CD8-positive, alpha-beta memory T cell (primary cell): ENCODE results near the gene TCL1A. TPM values are rescaled to one million over a fixed set of nuclear protein-coding genes. Genes with fewer than 3 reads are reported as not detected.

Experiments
- CTCF ChIA-PET: fragments of 350-600 bp; sonication (Branson Sonifier 250); formaldehyde crosslinking; loops from one replicate; lab custom pipeline; 2021; ENCODE audit warnings: antibody characterized with exemption; lab: Charles Lee
- POLR2A ChIA-PET: fragments of 350-600 bp; sonication (Branson Sonifier 250); formaldehyde crosslinking; loops from one replicate; lab custom pipeline; 2021; ENCODE audit warnings: antibody characterized with exemption; lab: Charles Lee
- DNase-seq, 5 donors: peaks; one replicate each; pipeline versions ENCODE4 v3.0.0 to v3.0.0-alpha.2; 2020 to 2022; ENCODE audit warnings: mixed read lengths in 1 of 5
- H3K27ac ChIP-seq: one replicate; pipeline ENCODE4 v1.7.0; 2013; ENCODE audit warnings: low read depth, mild to moderate bottlenecking, low read length, moderate library complexity
- H3K27me3 ChIP-seq: 2 replicates; pipeline ENCODE4 v1.7.0; 2013; ENCODE audit warnings: low read length, mild to moderate bottlenecking; ENCODE audit not compliant: insufficient read depth, poor library complexity, severe bottlenecking
- H3K36me3 ChIP-seq: 2 replicates; pipeline ENCODE4 v1.7.0; 2013; ENCODE audit warnings: mild to moderate bottlenecking, low read length, moderate library complexity; ENCODE audit not compliant: insufficient read depth
- H3K4me1 ChIP-seq: 2 replicates; pipeline ENCODE4 v1.7.0; 2013; ENCODE audit warnings: mild to moderate bottlenecking, low read length, moderate library complexity; ENCODE audit not compliant: insufficient read depth
- H3K4me3 ChIP-seq: 2 replicates; pipeline ENCODE4 v1.7.0; 2013; ENCODE audit warnings: mild to moderate bottlenecking, low read length
- H3K9me3 ChIP-seq: 2 replicates; pipeline ENCODE4 v1.7.0; 2013; ENCODE audit warnings: mild to moderate bottlenecking, low read length
- H3K27ac Mint-ChIP-seq, 8 donors: one replicate each; pipeline ENCODE4 v1.8.0; 2020 to 2021; ENCODE audit warnings: mixed read lengths in 8 of 8, mild to moderate bottlenecking in 6 of 8, inconsistent platforms in 3 of 8, moderate library complexity in 3 of 8
- H3K27me3 Mint-ChIP-seq, 2 donors: one replicate each; pipeline ENCODE4 v1.8.0; 2020 to 2021; ENCODE audit warnings: mixed read lengths in 2 of 2, mild to moderate bottlenecking in 1 of 2, moderate library complexity in 1 of 2
- H3K36me3 Mint-ChIP-seq, 3 donors: one replicate each; pipeline ENCODE4 v1.8.0; 2020 to 2021; ENCODE audit warnings: mixed read lengths in 3 of 3, inconsistent platforms in 1 of 3, mild to moderate bottlenecking in 1 of 3
- H3K4me1 Mint-ChIP-seq, 3 donors: one replicate each; pipeline ENCODE4 v1.8.0; 2020 to 2021; ENCODE audit warnings: mixed read lengths in 3 of 3, inconsistent platforms in 1 of 3, mild to moderate bottlenecking in 1 of 3
- H3K4me3 Mint-ChIP-seq, 7 donors: one replicate each; pipeline ENCODE4 v1.8.0; 2020 to 2021; ENCODE audit warnings: mixed read lengths in 7 of 7, mild to moderate bottlenecking in 6 of 7, moderate library complexity in 4 of 7, inconsistent platforms in 2 of 7
- H3K9me3 Mint-ChIP-seq, 5 donors: one replicate each; pipeline ENCODE4 v1.8.0; 2020 to 2022; ENCODE audit warnings: mixed read lengths in 5 of 5, mild to moderate bottlenecking in 3 of 5, moderate library complexity in 2 of 5, inconsistent platforms in 1 of 5
- polyA plus RNA-seq: library from polyadenylated mRNA; unstranded; fragments of 300-500 nt; fragmentation: Illumina TruSeq; gene quantifications from one replicate; pipeline ENCODE4 v1.2.3, GENCODE V29; 2021
- total RNA-seq, 2 experiments: library from RNA; stranded (reverse); gene quantifications; one replicate each; pipeline ENCODE4 v1.2.3, GENCODE V29; 2021

TCL1A gene
- total and polyA plus RNA-seq, 3 experiments from 2014 or later, result not detected

GRCh38 chr14:95692109-95692508 lies 21.8 kb downstream of the TCL1A start:
- H3K4me3 ChIP-seq, result no peak overlapping the region
- Mint-ChIP-seq H3K27ac (no peak overlapping the region), H3K36me3 (no peaks in the 10 kb centered on the region), H3K4me1 (no peaks in the 10 kb centered on the region), H3K4me3 (no peak overlapping the region), H3K27me3 (peaks cover 16 to 39% of the 10 kb centered on the region in 2 donors), H3K9me3 (no peaks in the 10 kb centered on the region)
- no peaks in the 10 kb centered on the region for H3K27me3 ChIP-seq
- H3K9me3 ChIP-seq, result no peaks in the 10 kb centered on the region
- DNase-seq, result no peak
- H3K36me3 ChIP-seq, result no peaks in the 10 kb centered on the region
- ChIA-PET CTCF (no interaction called here), POLR2A (no interaction called here)
- no peak overlapping the region for H3K27ac ChIP-seq
- H3K4me1 ChIP-seq, result no peaks in the 10 kb centered on the region

GRCh38 chr14:95691591-95691990 lies 22.3 kb downstream of the TCL1A start:
- DNase-seq, result no peak
- ChIA-PET POLR2A (no interaction called here), CTCF (no interaction called here)
- H3K9me3 Mint-ChIP-seq, result no peaks in the 10 kb centered on the region
- Histone ChIP-seq H3K36me3 (no peaks in the 10 kb centered on the region), H3K27me3 (no peaks in the 10 kb centered on the region), H3K27ac (no peak overlapping the region), H3K4me3 (no peak overlapping the region), H3K9me3 (no peaks in the 10 kb centered on the region), H3K4me1 (no peaks in the 10 kb centered on the region)
- H3K36me3 Mint-ChIP-seq, result no peaks in the 10 kb centered on the region
- H3K4me1 Mint-ChIP-seq, result no peaks in the 10 kb centered on the region
- no peak overlapping the region for H3K27ac Mint-ChIP-seq
- H3K4me3 Mint-ChIP-seq, result no peak overlapping the region
- H3K27me3 Mint-ChIP-seq, result peaks cover 16 to 42% of the 10 kb centered on the region in 2 donors

GRCh38 chr14:95690815-95691214 lies 23.1 kb downstream of the TCL1A start:
- H3K4me3 ChIP-seq, result no peak overlapping the region
- peaks cover 10 to 36% of the 10 kb centered on the region in 2 donors for H3K27me3 Mint-ChIP-seq
- H3K36me3 ChIP-seq, result no peaks in the 10 kb centered on the region
- H3K27ac ChIP-seq, result no peak overlapping the region
- ChIA-PET POLR2A (no interaction called here), CTCF (no interaction called here)
- H3K4me1 ChIP-seq, result no peaks in the 10 kb centered on the region
- no peak for DNase-seq
- H3K4me3 Mint-ChIP-seq, result no peak overlapping the region
- no peak overlapping the region for H3K27ac Mint-ChIP-seq
- H3K9me3 ChIP-seq, result no peaks in the 10 kb centered on the region
- H3K4me1 Mint-ChIP-seq, result no peaks in the 10 kb centered on the region
- H3K9me3 Mint-ChIP-seq, result no peaks in the 10 kb centered on the region
- H3K36me3 Mint-ChIP-seq, result no peaks in the 10 kb centered on the region
- H3K27me3 ChIP-seq, result no peaks in the 10 kb centered on the region

- H3K27me3 ChIP-seq, result no peaks in the 10 kb centered on the region
- no peaks in the 10 kb centered on the region for H3K36me3 ChIP-seq
- Mint-ChIP-seq H3K27ac (no peak overlapping the region), H3K36me3 (no peaks in the 10 kb centered on the region), H3K4me1 (no peaks in the 10 kb centered on the region), H3K27me3 (peaks cover 13 to 36% of the 10 kb centered on the region in 2 donors), H3K9me3 (no peaks in the 10 kb centered on the region), H3K4me3 (no peak overlapping the region)
- no peak overlapping the region for H3K27ac ChIP-seq
- H3K9me3 ChIP-seq, result no peaks in the 10 kb centered on the region
- CTCF ChIA-PET, result no interaction called here
- H3K4me1 ChIP-seq, result no peaks in the 10 kb centered on the region
- POLR2A ChIA-PET, result no interaction called here
- DNase-seq, result no peak
- H3K4me3 ChIP-seq, result no peak overlapping the region
Measured at GRCh38 chr14:95689441-95689840, 24.5 kb downstream of the TCL1A start.

- Mint-ChIP-seq H3K4me3 (no peak overlapping the region), H3K27me3 (peaks cover 7 to 30% of the 10 kb centered on the region in 2 donors), H3K9me3 (no peaks in the 10 kb centered on the region), H3K4me1 (no peaks in the 10 kb centered on the region), H3K36me3 (no peaks in the 10 kb centered on the region), H3K27ac (peak overlapping the region in 1 of 8 donors; percentile 25)
- no peaks in the 10 kb centered on the region for H3K36me3 ChIP-seq
- H3K4me3 ChIP-seq, result no peak overlapping the region
- ChIA-PET CTCF (no interaction called here), POLR2A (no interaction called here)
- DNase-seq, result no peak
- no peaks in the 10 kb centered on the region for H3K27me3 ChIP-seq
- no peaks in the 10 kb centered on the region for H3K9me3 ChIP-seq
- no peaks in the 10 kb centered on the region for H3K4me1 ChIP-seq
- no peak overlapping the region for H3K27ac ChIP-seq
Measured at GRCh38 chr14:95686935-95687334, 27.0 kb downstream of the TCL1A start.

- POLR2A ChIA-PET, result no interaction called here
- no peaks in the 10 kb centered on the region for H3K9me3 Mint-ChIP-seq
- CTCF ChIA-PET, result no interaction called here
Measured at GRCh38 chr14:95685978-95686922, 27.7 kb downstream of the TCL1A start, which contains the start of gene TCL1B. TCL1B (plus strand) TSS chr14:95686426; CDS start chr14:95686468, 42 bp downstream.

GRCh38 chr14:95683793-95684192 lies 30.1 kb downstream of the TCL1A start:
- no peaks in the 10 kb centered on the region for H3K4me1 Mint-ChIP-seq
- H3K36me3 Mint-ChIP-seq, result no peaks in the 10 kb centered on the region

More at GRCh38 chr14:95685978-95686922, 27.7 kb downstream of the TCL1A start, which contains the start of gene TCL1B:
- H3K27ac ChIP-seq, result no peak within 1 kb of the TSS
- H3K27me3 ChIP-seq, result no peaks in the 10 kb centered on the region
- H3K36me3 Mint-ChIP-seq, result no peaks in the 10 kb centered on the region
- no peaks in the 10 kb centered on the region for H3K4me1 Mint-ChIP-seq
- H3K27me3 Mint-ChIP-seq, result peaks cover 7 to 26% of the 10 kb centered on the region in 2 donors
- peak within 1 kb of the TSS in 1 of 8 donors; percentile 25 for H3K27ac Mint-ChIP-seq
- H3K4me3 ChIP-seq, result no peak within 1 kb of the TSS
- H3K4me3 Mint-ChIP-seq, result no peak within 1 kb of the TSS
- H3K4me1 ChIP-seq, result no peaks in the 10 kb centered on the region
- DNase-seq, result no peak
- no peaks in the 10 kb centered on the region for H3K9me3 ChIP-seq
- H3K36me3 ChIP-seq, result no peaks in the 10 kb centered on the region

GRCh38 chr14:95681153-95681552 lies 32.8 kb downstream of the TCL1A start:
- Histone ChIP-seq H3K36me3 (no peaks in the 10 kb centered on the region), H3K9me3 (no peaks in the 10 kb centered on the region), H3K27ac (no peak overlapping the region), H3K4me3 (no peak overlapping the region), H3K27me3 (no peaks in the 10 kb centered on the region), H3K4me1 (no peaks in the 10 kb centered on the region)
- no peak for DNase-seq
- Mint-ChIP-seq H3K36me3 (no peaks in the 10 kb centered on the region), H3K4me3 (no peak overlapping the region), H3K27me3 (peaks cover 6 to 35% of the 10 kb centered on the region in 2 donors), H3K9me3 (peaks cover 0 to 2% (median 0%) of the 10 kb centered on the region in 5 donors), H3K27ac (no peak overlapping the region), H3K4me1 (no peaks in the 10 kb centered on the region)
- CTCF ChIA-PET, result no interaction called here
- POLR2A ChIA-PET, result no interaction called here

More at GRCh38 chr14:95683793-95684192, 30.1 kb downstream of the TCL1A start:
- DNase-seq, result peak in 3 of 5 donors; percentile 3 to 16 (median 4)
- H3K27me3 ChIP-seq, result no peaks in the 10 kb centered on the region
- H3K4me1 ChIP-seq, result no peaks in the 10 kb centered on the region
- no peaks in the 10 kb centered on the region for H3K36me3 ChIP-seq
- POLR2A ChIA-PET, result no interaction called here
- Mint-ChIP-seq H3K27ac (no peak overlapping the region), H3K9me3 (no peaks in the 10 kb centered on the region), H3K4me3 (no peak overlapping the region), H3K27me3 (peaks cover 6 to 30% of the 10 kb centered on the region in 2 donors)
- no peak overlapping the region for H3K4me3 ChIP-seq
- no peaks in the 10 kb centered on the region for H3K9me3 ChIP-seq
- no peak overlapping the region for H3K27ac ChIP-seq
- CTCF ChIA-PET, result interaction anchor here (0.7 kb wide), 1 partner anchor 239 kb away, joined by 3 read pairs; no protein-coding TSS in a partner anchor
